Neural progenitor cell (in vitro differentiated cells): ENCODE results near the gene SLC51A.

Experiments used
- CTCF ChIP-seq: fragments of 200-600 bp; sonication (generic); IDR thresholded peaks from 2 replicates; pipeline ENCODE4 v1.5.1; 2017; ENCODE audit warnings: antibody characterized with exemption, mild to moderate bottlenecking
- EZH2 ChIP-seq: fragments of 200-600 bp; sonication (generic); IDR thresholded peaks from 2 replicates; pipeline ENCODE4 v1.6.1; 2017; ENCODE audit warnings: antibody characterized with exemption, mild to moderate bottlenecking, moderate library complexity
- EZH2phosphoT487 ChIP-seq: fragments of 200-600 bp; sonication (generic); IDR thresholded peaks from 2 replicates; pipeline ENCODE4 v1.6.1; 2017; ENCODE audit warnings: antibody characterized with exemption

DNA sequence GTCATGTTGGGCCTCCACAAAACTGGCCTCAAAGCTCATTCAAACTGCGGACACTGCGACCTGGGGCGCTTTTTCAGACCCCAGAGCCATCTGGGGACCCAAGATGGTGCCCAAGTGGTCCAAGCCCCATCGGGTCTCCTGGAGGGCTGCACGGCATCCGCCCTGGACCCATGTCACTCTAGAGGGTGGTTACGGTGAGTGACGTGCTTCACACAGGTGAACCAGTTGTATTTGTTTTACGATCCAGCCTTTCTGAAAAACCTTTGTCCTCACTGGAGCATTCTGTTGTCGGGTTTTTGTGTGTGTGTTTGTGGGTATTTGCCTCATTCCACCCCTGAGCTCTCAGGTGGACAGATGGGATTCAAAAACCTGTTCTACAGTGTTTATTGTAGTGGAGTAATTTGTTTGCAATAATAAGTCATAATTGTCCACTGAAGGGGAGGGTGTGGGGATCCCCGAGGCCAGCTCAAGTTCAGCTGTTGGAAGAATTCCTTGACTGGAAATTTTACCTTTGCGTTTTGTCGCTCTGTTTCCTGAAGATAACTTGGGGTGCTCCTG is 1.9 kb downstream of the SLC51A start:
- TF ChIP-seq CTCF (no peak), EZH2phosphoT487 (no peak), EZH2 (no peak)
